Retina (tissue), 1 donor: Measurements from ENCODE around the gene COL23A1.
A peak's percentile ranks its signal among the peaks of the same experiment; 100 is the strongest.
"Not testable (repeated sequence)": the region's sequence is repeated elsewhere in the genome, so short reads cannot be mapped to it uniquely, and the experiment has no call there.

Experiments used
- DNase-seq: peaks from one replicate; pipeline ENCODE4 v3.0.0-alpha.2; 2016

The COL23A1 gene

GRCh38 chr5:178332210-178332641, 258.0 kb downstream of the COL23A1 start:
- DNase-seq, result no peak

GRCh38 chr5:178331491-178331996, 258.6 kb downstream of the COL23A1 start:
- DNase-seq, result no peak

- no peak for DNase-seq
Observed at GRCh38 chr5:178330791-178331404, 259.3 kb downstream of the COL23A1 start.

GRCh38 chr5:178328826-178329730, 261.1 kb downstream of the COL23A1 start:
- DNase-seq, result no peak

DNA sequence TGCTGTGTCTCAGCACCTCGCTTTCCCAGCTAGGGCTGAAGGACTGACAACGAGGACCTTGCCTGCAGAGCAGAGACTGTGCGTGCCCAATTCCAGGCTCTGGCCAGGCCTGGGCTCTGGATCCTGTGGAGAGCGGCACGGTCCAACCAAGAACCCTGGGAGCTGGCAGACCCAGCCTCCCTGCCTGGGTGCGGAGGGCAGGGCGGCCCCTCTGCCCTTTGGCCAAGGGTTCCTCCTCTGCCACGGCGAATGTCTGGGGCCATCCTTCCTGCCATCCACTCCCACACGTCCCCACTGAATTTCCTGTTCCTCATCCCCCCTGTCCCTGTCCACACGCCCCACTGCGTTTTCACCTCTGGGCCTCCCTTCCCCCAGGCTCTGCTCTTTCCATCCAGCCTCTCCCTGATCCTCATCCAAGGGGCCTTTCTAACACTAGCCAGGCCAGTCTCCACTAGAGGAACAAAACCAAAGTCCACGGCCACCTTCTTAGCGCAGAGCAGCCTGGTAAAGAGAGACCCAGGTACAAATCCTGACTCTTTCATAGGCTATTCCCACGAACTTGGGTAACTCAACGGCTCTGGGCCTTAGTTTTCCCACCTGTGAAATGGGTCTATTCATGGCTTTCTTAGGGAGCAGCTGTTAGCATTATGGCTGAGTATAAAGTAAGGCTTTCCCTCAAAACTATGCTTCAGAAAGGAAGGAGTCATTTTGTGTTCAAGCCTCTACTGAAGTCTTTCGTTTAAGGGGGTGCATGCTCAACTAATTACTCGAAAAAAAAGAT, 262.1 kb downstream of the COL23A1 start:
- no peak for DNase-seq

DNA sequence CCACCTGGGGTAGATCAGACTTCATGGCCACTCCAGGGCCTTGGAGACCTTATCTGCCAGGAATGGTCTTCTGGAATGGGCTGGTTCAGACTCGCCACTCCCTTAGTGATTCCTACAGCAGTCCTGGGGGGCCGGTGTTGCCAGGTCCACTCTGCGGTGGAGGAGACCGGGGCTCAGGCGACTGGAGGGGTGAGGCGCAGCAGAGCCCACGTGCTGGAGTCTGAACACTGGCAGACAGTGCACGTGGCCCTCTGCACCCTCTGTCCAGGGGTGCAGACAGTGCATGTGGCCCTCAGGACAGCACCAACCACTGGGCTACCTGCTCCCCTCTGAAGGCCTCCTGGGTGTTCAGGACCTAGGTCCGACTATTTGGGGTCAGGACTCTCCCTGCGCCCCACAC, 262.7 kb downstream of the COL23A1 start:
- no peak for DNase-seq

DNA sequence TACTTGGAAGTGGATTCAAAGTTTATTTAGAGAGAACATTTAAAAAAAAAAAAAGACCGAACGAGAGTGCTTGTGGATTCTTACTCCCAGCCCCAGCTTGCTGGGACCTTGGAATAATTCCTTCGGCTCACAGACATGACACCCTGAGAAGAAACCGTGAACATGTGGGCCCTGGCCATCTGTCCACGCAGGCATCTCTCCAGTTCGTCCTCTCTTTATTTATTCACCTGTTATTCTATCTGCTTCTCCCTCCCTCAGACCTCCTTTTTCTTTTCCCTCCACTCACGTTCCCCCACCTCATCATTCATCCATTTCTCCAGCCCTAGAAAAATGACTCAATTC, 263.8 kb downstream of the COL23A1 start:
- DNase-seq, result no peak

DNA sequence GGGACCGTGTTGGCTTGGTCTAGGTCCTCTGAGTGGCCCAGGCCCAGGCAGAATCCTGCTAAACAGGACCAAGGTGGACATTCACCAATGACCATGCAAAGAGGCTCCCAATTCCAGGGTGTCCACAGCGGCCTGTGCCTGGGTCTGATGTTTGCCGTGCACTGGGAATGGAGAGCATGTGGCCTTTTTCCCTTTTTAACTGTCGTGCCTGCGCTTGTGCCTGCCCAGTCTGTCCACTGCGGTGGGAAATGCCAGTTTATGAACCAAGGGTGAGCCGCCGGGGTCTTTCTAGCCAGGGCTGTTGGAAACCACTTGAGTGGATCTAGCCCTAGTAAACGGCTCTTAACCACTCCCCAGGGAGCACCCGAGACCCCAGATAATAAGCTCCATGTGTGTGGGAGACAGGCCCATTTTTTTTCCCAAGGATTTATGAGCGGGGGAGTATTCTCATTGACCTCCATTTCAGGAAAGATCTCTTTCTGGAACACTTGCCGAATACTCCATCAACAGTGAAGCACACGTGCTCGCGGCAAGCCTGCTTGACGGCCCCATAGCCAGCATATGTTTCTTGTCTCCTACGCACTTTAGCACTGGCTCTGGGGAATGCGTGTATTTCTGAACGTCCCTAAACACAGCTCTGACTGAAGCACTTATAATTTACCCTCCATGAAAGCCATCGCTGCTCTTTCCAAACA, 264.4 kb downstream of the COL23A1 start:
- peak; percentile 45 for DNase-seq

- DNase-seq, result no peak
Observed at GRCh38 chr5:178325311-178325678, 264.9 kb downstream of the COL23A1 start.

GRCh38 chr5:178324481-178325310, 265.5 kb downstream of the COL23A1 start:
- DNase-seq, result no peak

GRCh38 chr5:178323961-178324360, 266.2 kb downstream of the COL23A1 start:
- no peak for DNase-seq

GRCh38 chr5:178323541-178323865, 266.7 kb downstream of the COL23A1 start:
- DNase-seq, result no peak

GRCh38 chr5:178322736-178323540, 267.3 kb downstream of the COL23A1 start:
- DNase-seq, result no peak

DNA sequence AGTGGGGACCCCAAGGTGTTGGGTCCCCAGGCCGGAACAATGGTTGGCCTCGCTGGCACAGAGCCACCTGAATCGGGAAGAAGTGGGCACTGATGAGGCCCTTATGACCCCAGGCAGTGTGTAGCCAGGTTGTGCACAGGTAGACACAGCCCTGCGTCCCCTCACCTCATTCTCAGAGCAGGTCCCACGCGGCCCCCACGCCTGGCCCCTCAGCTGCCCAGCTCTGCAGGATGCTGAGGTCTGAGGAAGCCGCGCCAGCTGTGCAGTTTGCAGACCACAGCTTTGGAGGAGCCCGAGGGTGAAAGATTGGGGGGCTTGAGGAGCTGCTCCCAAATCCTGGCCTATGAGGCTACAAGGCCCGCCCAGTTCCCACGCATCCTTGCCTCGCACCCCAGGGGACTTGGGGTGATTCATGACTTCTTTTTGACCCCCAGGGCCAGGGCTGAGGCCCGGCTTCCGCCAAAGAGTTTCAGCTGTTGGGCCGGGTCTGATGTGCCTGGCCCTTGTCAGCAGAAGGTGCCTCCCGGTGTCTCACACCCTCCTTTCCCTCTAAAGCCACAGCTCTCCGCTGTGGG, 269.8 kb downstream of the COL23A1 start:
- no peak for DNase-seq

DNA sequence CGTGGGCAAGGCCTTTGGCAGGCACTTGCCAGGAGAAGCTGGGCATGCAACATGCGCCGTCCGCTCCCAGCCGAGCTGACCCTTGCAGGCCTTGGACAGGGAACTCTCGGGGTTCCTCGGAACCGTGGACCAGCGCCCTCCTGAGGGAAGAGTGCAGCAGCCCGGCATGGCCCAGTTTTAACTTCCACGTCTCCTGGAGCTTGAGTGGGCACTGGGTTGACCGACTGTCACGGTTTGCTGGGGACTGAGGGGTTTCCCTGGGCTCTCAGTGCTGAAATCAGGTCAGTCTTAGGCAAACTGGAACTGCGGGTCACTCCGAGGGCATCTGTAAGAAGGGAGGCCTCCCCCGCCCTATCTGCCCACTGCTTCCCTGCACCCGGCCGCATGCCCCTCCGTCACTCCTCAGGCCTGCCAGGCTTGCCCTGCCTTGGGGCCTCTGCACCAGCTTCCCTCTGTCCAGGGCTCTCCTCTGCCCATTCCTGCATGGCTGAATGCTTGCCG, 270.6 kb downstream of the COL23A1 start:
- DNase-seq, result no peak

DNA sequence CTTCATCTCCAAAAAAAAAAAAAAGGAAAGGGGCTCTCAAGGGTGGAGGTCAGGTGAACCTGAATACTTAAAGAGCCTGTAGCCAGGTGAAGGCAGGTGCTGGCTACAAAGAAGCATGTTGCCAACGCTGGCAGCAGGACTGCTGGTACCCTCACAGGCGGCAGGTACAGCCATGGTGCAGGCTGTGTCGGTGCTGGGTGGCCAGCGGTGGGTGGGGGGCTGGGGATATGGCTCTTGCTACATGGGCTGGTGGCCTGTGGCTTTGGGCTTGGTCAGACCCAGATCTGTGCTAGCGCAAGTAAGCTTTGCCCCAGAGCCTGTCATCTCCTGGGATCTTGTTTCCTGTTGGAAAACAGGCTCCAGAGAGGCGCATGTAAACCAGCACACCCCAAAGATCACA, 271.3 kb downstream of the COL23A1 start:
- DNase-seq, result no peak

GRCh38 chr5:178318382-178318781, 271.8 kb downstream of the COL23A1 start:
- no peak for DNase-seq

DNA sequence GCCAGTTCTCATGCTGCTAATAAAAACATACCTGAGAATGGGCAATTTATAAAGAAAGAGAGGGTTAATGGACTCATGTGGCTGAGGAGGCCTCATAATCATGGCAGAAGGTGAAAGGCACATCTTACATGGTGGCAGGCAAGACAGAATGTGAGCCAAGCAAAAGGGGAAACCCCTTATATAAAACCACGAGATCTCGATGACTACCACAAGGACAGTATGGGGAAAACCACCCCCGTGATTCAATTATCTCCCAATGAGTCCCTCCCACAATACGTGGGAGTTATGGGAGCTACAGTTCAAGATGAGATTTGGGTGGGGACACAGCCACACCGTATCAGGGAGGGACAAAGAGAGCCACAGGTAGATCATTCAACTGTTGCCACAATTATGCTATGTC, 272.5 kb downstream of the COL23A1 start:
- DNase-seq, result not testable (repeated sequence)

GRCh38 chr5:178314961-178315820, 275.0 kb downstream of the COL23A1 start:
- DNase-seq, result no peak
